Sigmoid colon (tissue), 4 donors: ENCODE results near the gene WDR86.

Source experiments
- CTCF ChIP-seq, 4 experiments: fragments of 450-650 bp in 3 of 4; fragments of 200-600 bp in 1 of 4; IDR thresholded peaks; one replicate each; pipeline ENCODE4 v1.5.1; 2016 to 2019; ENCODE audit warnings: antibody characterized with exemption in 4 of 4, mild to moderate bottlenecking in 3 of 4, moderate library complexity in 2 of 4
- POLR2A ChIP-seq, 2 donors: fragments of 450-650 bp; IDR thresholded peaks; one replicate each; pipeline ENCODE4 v1.6.1; 2016; ENCODE audit warnings: antibody characterized with exemption in 2 of 2, mild to moderate bottlenecking in 2 of 2, moderate library complexity in 2 of 2
- POLR2AphosphoS5 ChIP-seq, 4 donors: sonication (generic); formaldehyde crosslinking; IDR thresholded peaks; one replicate each; pipeline ENCODE4 v1.6.1; 2017; ENCODE audit warnings: antibody characterized with exemption in 4 of 4

- TF ChIP-seq CTCF (IDR thresholded peaks at IDR 0.05) = no peak
- TF ChIP-seq POLR2AphosphoS5 (IDR thresholded peaks at IDR 0.05) = no peak
- no peak for TF ChIP-seq POLR2A (IDR thresholded peaks at IDR 0.05)
Observed at GRCh38 chr7:151384776-151385625, 24.8 kb downstream of the WDR86 start.
